BJ (cell line): ENCODE measurements around the gene ZNF367. TPM values are rescaled to one million over a fixed set of nuclear protein-coding genes. Genes with fewer than 3 reads are reported as not detected.

Experiments used
- CTCF ChIA-PET: fragments of 350-600 bp; formaldehyde crosslinking; extraction: SDS; loops from one replicate; lab custom pipeline; 2021; ENCODE audit warnings: antibody characterized with exemption, inconsistent platforms; lab: Yijun Ruan, JAX
- POLR2A ChIA-PET: fragments of 300-600 bp; sonication (Branson Sonifier 250); formaldehyde crosslinking; extraction: SDS; loops from one replicate; lab custom pipeline; 2021; ENCODE audit warnings: antibody characterized with exemption; lab: Charles Lee
- DNase-seq: peaks from one replicate; pipeline ENCODE4 v3.0.0-alpha.2; 2011; ENCODE audit warnings: low read depth
- H3K27me3 ChIP-seq: 2 replicates; pipeline ENCODE4 v1.6.0; 2011; ENCODE audit warnings: low read length; ENCODE audit not compliant: control insufficient read depth, insufficient read depth
- H3K36me3 ChIP-seq: 2 replicates; pipeline ENCODE4 v1.5.1; 2011; ENCODE audit warnings: low read length; ENCODE audit not compliant: control insufficient read depth, insufficient read depth
- H3K4me3 ChIP-seq: 2 replicates; pipeline ENCODE4 v1.5.1; 2011; ENCODE audit warnings: low read depth, mild to moderate bottlenecking, control low read depth, low read length
- polyA plus RNA-seq: library from polyadenylated mRNA; depleted of rRNA; stranded (reverse); fragments of >200 nt; gene quantifications from 2 replicates; pipeline ENCODE4 v1.2.3, GENCODE V29; 2011
- TF ChIP-seq, protein P1 (sequence below): IDR thresholded peaks from 2 replicates; pipeline ENCODE4 v1.5.1; 2011; ENCODE audit warnings: low read depth, mild to moderate bottlenecking, control low read depth, inconsistent platforms, low read length, moderate library complexity; ENCODE audit not compliant: insufficient read depth

The ZNF367 gene
- polyA plus RNA-seq, 1 experiment = 0.97 TPM

DNA sequence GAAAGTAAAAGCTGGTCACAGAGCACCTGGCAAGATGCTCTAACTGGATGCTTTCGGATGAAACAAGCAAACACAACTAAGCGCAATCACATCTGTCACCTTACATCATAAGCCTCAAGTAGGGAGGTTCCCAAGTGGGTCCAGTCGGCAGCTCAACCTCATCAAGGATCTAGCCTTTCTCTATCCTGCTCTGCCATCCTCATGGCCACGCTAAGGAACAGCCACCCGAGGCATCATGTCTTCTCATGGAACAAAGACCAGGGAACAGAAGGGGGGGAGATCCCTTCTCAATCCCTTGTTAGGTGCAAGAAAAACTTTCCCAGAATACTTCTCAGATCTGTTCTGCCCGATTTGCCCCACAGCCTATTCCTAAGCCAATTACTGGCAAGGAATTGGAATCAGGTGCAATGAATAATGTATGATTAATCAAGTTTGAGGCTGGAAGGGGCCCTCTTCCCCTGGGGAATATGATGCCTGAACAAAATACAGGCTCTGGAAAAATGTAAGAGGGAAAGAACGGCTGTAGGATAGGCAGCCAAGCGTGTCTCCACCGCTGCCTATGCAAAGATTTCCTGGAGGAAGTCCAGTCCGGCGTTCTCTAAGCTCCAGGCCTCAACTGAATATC lies 30.5 kb upstream of the ZNF367 start:
- POLR2A ChIA-PET = interaction anchor here (0.5 kb wide), 1 partner anchor 13 kb away, joined by 5 read pairs; no protein-coding TSS in a partner anchor
- CTCF ChIA-PET = interaction anchor here (0.8 kb wide), 1 partner anchor 120 kb away, joined by 3 read pairs; no protein-coding TSS in a partner anchor
- TF ChIP-seq, protein P1, sequence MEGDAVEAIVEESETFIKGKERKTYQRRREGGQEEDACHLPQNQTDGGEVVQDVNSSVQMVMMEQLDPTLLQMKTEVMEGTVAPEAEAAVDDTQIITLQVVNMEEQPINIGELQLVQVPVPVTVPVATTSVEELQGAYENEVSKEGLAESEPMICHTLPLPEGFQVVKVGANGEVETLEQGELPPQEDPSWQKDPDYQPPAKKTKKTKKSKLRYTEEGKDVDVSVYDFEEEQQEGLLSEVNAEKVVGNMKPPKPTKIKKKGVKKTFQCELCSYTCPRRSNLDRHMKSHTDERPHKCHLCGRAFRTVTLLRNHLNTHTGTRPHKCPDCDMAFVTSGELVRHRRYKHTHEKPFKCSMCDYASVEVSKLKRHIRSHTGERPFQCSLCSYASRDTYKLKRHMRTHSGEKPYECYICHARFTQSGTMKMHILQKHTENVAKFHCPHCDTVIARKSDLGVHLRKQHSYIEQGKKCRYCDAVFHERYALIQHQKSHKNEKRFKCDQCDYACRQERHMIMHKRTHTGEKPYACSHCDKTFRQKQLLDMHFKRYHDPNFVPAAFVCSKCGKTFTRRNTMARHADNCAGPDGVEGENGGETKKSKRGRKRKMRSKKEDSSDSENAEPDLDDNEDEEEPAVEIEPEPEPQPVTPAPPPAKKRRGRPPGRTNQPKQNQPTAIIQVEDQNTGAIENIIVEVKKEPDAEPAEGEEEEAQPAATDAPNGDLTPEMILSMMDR = no peak
- no peak overlapping the region for H3K4me3 ChIP-seq
- DNase-seq = no peak
- no peaks in the 10 kb centered on the region for H3K27me3 ChIP-seq
- H3K36me3 ChIP-seq = no peaks in the 10 kb centered on the region

DNA sequence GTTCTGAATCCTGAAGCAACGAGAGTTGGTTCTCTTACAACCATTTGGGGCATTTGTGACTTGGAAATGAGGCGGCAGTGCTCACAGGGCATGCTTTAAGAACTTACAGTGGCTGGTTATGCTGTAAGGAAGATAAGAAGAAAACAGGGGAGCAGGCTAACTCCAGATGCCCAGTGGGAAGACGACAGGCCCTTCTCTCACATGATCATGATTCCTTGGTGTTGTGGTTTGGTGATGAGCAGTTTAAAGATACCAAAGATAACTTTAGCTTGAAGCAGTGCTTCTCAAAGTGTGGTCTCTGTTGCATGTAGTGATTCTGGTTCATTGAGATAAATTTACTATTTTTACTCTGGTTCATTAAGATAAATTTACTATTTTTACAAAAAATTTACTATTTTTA lies 29.2 kb upstream of the ZNF367 start:
- TF ChIP-seq, protein P1 = no peak
- ChIA-PET CTCF (interaction anchor here (0.6 kb wide), 1 partner anchor 106 kb away, joined by 3 read pairs; no protein-coding TSS in a partner anchor), POLR2A (no interaction called here)
- Histone ChIP-seq H3K4me3 (no peak overlapping the region), H3K27me3 (no peaks in the 10 kb centered on the region), H3K36me3 (no peaks in the 10 kb centered on the region)
- no peak for DNase-seq

DNA sequence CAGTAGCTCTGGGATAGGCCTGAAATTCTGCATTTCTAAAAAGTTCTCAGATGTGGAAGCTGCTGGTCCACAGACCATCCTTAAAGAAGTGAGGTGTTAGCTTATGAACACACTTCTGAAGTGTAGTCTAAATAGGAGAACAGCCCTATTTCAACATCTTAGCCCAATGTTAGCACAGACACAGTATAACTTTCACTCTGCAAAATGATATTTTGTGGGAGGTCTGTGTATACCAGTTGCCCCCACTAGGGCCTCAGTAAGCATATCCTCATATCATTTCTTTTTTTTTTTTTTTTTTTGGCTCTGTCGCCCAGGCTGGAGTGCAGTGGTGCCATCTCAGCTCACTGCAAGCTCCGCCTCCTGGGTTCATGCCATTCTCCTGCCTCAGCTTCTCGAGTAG lies 24.3 kb upstream of the ZNF367 start:
- POLR2A ChIA-PET = no interaction called here
- TF ChIP-seq, protein P1 = no peak
- CTCF ChIA-PET = interaction anchor here (0.6 to 1.6 kb wide), 5 partner anchors 19 to 224 kb away, joined by 3 to 5 read pairs (median 3); no protein-coding TSS in a partner anchor
- Histone ChIP-seq H3K36me3 (no peaks in the 10 kb centered on the region), H3K4me3 (no peak overlapping the region), H3K27me3 (no peaks in the 10 kb centered on the region)
- no peak for DNase-seq

DNA sequence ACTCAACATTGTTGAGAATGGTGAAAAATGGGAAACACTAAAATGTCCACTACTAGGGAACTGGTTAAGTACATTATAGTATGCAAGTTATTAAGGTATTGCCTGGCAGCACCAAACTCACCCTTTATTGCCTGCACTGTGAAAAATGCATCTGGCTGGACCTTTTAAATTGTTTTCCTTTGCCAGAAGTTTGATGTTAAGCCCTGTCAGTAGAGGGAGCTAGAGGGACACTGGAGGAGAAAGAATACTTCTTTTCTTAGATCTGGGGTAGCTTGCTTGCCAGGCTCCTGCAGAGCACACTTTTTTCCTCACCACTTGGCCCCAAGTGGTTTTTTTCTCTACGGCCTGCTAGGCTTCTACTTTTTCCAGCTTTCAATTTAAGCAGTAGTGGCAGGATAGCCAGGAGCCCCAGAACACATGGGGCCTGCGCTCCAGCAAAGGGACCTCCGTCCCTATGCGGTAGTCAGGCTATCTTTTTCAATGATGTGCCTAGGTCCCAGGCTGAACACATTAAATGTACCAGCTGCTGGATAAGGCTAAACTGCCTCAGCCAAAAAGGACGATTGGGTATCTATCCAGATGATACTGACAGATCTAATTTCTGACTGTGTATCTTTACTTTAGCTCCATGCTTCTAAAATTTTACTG lies 23.8 kb upstream of the ZNF367 start:
- TF ChIP-seq, protein P1 = peak; percentile 51
- Histone ChIP-seq H3K36me3 (no peaks in the 10 kb centered on the region), H3K27me3 (no peaks in the 10 kb centered on the region), H3K4me3 (no peak overlapping the region)
- no peak for DNase-seq
- CTCF ChIA-PET = interaction anchor here (0.6 to 1.6 kb wide), 5 partner anchors 8 to 225 kb away, joined by 3 to 5 read pairs (median 4); partner anchors contain the start of gene HABP4
- POLR2A ChIA-PET = no interaction called here

DNA sequence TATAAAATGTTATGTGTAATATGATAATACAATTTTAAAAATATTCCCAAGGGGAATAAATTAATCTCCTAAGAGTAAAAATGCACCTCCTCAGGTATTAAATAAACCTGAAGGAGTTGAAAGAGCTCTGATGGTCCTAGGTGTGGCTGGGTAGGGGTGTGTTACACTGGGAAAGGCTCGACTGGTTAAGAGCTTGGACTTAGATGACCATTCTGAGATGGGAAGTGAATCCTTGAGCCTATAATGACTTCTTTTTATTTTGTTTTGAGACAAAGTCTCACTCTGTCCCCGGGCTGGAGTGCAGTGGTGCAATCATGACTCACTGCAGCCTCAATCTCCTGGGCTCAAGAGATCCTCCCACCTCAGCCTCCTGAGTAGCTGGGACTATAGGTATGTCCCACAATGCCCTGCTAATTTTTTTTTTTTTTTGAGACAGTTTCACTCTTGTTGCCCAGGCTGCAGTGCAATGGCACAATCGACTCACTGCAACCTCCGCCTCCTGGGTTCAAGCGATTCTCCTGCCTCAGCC lies 22.6 kb upstream of the ZNF367 start:
- CTCF ChIA-PET = interaction anchor here (1.2 kb wide), 1 partner anchor 9 kb away, joined by 4 read pairs; the partner anchor contains the start of gene HABP4

More for the DNA sequence above, 22.6 kb upstream of the ZNF367 start:
- TF ChIP-seq, protein P1 = no peak
- DNase-seq = no peak
- Histone ChIP-seq H3K4me3 (no peak overlapping the region), H3K27me3 (no peaks in the 10 kb centered on the region), H3K36me3 (no peaks in the 10 kb centered on the region)
- POLR2A ChIA-PET = no interaction called here
